H9 (cell line): ENCODE results near the gene IFNL3. TPM values are rescaled to one million over a fixed set of nuclear protein-coding genes. Genes with fewer than 3 reads are reported as not detected.

ENCODE experiments used
- DNase-seq: peaks from one replicate; pipeline ENCODE4 v3.0.0-alpha.2; 2017
- H2AFZ ChIP-seq: one replicate; pipeline ENCODE4 v1.6.1; 2013; ENCODE audit warnings: mild to moderate bottlenecking, low read length, control low read depth, moderate library complexity
- H2AK5ac ChIP-seq: 2 replicates; pipeline ENCODE4 v1.6.1; 2013; ENCODE audit warnings: low read length, control low read depth, mixed read lengths; ENCODE audit not compliant: insufficient read length
- H2BK120ac ChIP-seq: one replicate; pipeline ENCODE4 v1.6.1; 2013; ENCODE audit warnings: low read depth, mild to moderate bottlenecking, low read length, control low read depth, inconsistent platforms; ENCODE audit not compliant: poor library complexity, severe bottlenecking
- H2BK12ac ChIP-seq: 2 replicates; pipeline ENCODE4 v1.6.1; 2013; ENCODE audit warnings: low read length, control low read depth, mixed read lengths, low read depth; ENCODE audit not compliant: insufficient read length
- H2BK15ac ChIP-seq: 2 replicates; pipeline ENCODE4 v1.6.1; 2013; ENCODE audit warnings: low read depth, low read length, control low read depth
- H2BK20ac ChIP-seq: one replicate; pipeline ENCODE4 v1.6.1; 2013; ENCODE audit warnings: low read depth, mild to moderate bottlenecking, low read length, control low read depth, inconsistent platforms; ENCODE audit not compliant: poor library complexity, severe bottlenecking
- H2BK5ac ChIP-seq: 2 replicates; pipeline ENCODE4 v1.6.1; 2013; ENCODE audit warnings: low read length, control low read depth, mixed read lengths; ENCODE audit not compliant: insufficient read length
- H3K14ac ChIP-seq: 2 replicates; pipeline ENCODE4 v1.6.1; 2013; ENCODE audit warnings: low read length, control low read depth; ENCODE audit not compliant: insufficient read depth
- H3K18ac ChIP-seq: 2 replicates; pipeline ENCODE4 v1.6.1; 2013; ENCODE audit warnings: low read depth, mild to moderate bottlenecking, mixed read lengths, low read length, control low read depth; ENCODE audit not compliant: insufficient read length
- H3K23ac ChIP-seq: 2 replicates; pipeline ENCODE4 v1.6.1; 2013; ENCODE audit warnings: low read length, control low read depth, mixed read lengths, low read depth; ENCODE audit not compliant: insufficient read length
- H3K23me2 ChIP-seq: 2 replicates; pipeline ENCODE4 v1.6.1; 2013; ENCODE audit warnings: low read depth, mild to moderate bottlenecking, mixed read lengths, low read length, control low read depth; ENCODE audit not compliant: insufficient read length, poor library complexity, severe bottlenecking
- H3K27ac ChIP-seq: 2 replicates; pipeline ENCODE4 v1.5.1; 2013; ENCODE audit warnings: low read length, control low read depth, mixed read lengths, low read depth; ENCODE audit not compliant: insufficient read length
- H3K27me3 ChIP-seq: 2 replicates; pipeline ENCODE4 v1.6.1; 2013; ENCODE audit warnings: low read length, control low read depth, inconsistent platforms; ENCODE audit not compliant: insufficient read depth
- H3K4ac ChIP-seq: 2 replicates; pipeline ENCODE4 v1.6.1; 2013; ENCODE audit warnings: low read depth, mild to moderate bottlenecking, control low read depth, inconsistent platforms, low read length, moderate library complexity
- H3K4me1 ChIP-seq: 2 replicates; pipeline ENCODE4 v1.6.1; 2013; ENCODE audit warnings: low read length, control low read depth, inconsistent platforms; ENCODE audit not compliant: insufficient read depth
- H3K4me2 ChIP-seq: 2 replicates; pipeline ENCODE4 v1.6.1; 2013; ENCODE audit warnings: low read length, control low read depth, mixed read lengths; ENCODE audit not compliant: insufficient read length, insufficient read depth
- H3K56ac ChIP-seq: 2 replicates; pipeline ENCODE4 v1.6.1; 2013; ENCODE audit warnings: low read depth, mild to moderate bottlenecking, mixed read lengths, low read length, control low read depth; ENCODE audit not compliant: insufficient read length
- H3K79me1 ChIP-seq: 2 replicates; pipeline ENCODE4 v1.6.1; 2013; ENCODE audit warnings: low read depth, mild to moderate bottlenecking, moderate library complexity, low read length, control low read depth, inconsistent platforms; ENCODE audit not compliant: insufficient read depth, poor library complexity, severe bottlenecking
- H3K79me2 ChIP-seq: 2 replicates; pipeline ENCODE4 v1.6.1; 2013; ENCODE audit warnings: low read length, control low read depth, inconsistent platforms; ENCODE audit not compliant: insufficient read depth
- H3K9ac ChIP-seq: 2 replicates; pipeline ENCODE4 v1.6.1; 2013; ENCODE audit warnings: low read length, control low read depth, mixed read lengths; ENCODE audit not compliant: insufficient read length; ENCODE audit errors: extremely low read depth
- H3K9me3 ChIP-seq: one replicate; pipeline ENCODE4 v1.6.1; 2013; ENCODE audit warnings: low read depth, low read length, inconsistent platforms; ENCODE audit not compliant: control insufficient read depth
- H3T11ph ChIP-seq: one replicate; pipeline ENCODE4 v1.6.1; 2013; ENCODE audit warnings: mild to moderate bottlenecking, low read length, control low read depth, inconsistent platforms
- H4K20me1 ChIP-seq: one replicate; pipeline ENCODE4 v1.6.1; 2013; ENCODE audit not compliant: control insufficient read depth, insufficient read length, insufficient read depth
- H4K5ac ChIP-seq: 2 replicates; pipeline ENCODE4 v1.6.1; 2013; ENCODE audit warnings: low read depth, mild to moderate bottlenecking, mixed read lengths, low read length, control low read depth; ENCODE audit not compliant: insufficient read length
- H4K8ac ChIP-seq: replicated peaks from 2 replicates; pipeline ENCODE4 v1.6.1; 2013; ENCODE audit warnings: low read length, control low read depth, mixed read lengths, low read depth; ENCODE audit not compliant: insufficient read length
- H4K91ac ChIP-seq: 2 replicates; pipeline ENCODE4 v1.6.1; 2013; ENCODE audit warnings: low read depth, mild to moderate bottlenecking, moderate library complexity, mixed read lengths, low read length, control low read depth; ENCODE audit not compliant: insufficient read length
- H3K27ac Mint-ChIP-seq, 3 experiments: 2 replicates in 2 of 3; 3 replicates in 1 of 3; pipeline ENCODE4 v1.8.0; 2020 to 2021; ENCODE audit warnings: mixed read lengths in 3 of 3, mild to moderate bottlenecking in 1 of 3, moderate library complexity in 1 of 3
- H3K27me3 Mint-ChIP-seq: 2 replicates; pipeline ENCODE4 v1.8.0; 2021; ENCODE audit warnings: low read depth, mild to moderate bottlenecking, moderate library complexity, mixed read lengths
- H3K36me3 Mint-ChIP-seq, 3 experiments: 2 replicates in 2 of 3; 3 replicates in 1 of 3; pipeline ENCODE4 v1.8.0; 2020 to 2021; ENCODE audit warnings: low read depth in 3 of 3, mixed read lengths in 3 of 3; ENCODE audit not compliant: insufficient read depth in 1 of 3
- H3K4me1 Mint-ChIP-seq, 2 experiments: 2 replicates each; pipeline ENCODE4 v1.8.0; 2020; ENCODE audit warnings: mixed read lengths in 2 of 2
- H3K4me3 Mint-ChIP-seq, 2 experiments: 2 replicates in 1 of 2; 3 replicates in 1 of 2; pipeline ENCODE4 v1.8.0; 2020 to 2021; ENCODE audit warnings: mild to moderate bottlenecking in 2 of 2, mixed read lengths in 2 of 2, moderate library complexity in 1 of 2
- H3K9me3 Mint-ChIP-seq, 2 experiments: 2 replicates in 1 of 2; 3 replicates in 1 of 2; pipeline ENCODE4 v1.8.0; 2020; ENCODE audit warnings: mild to moderate bottlenecking in 2 of 2, mixed read lengths in 2 of 2, moderate library complexity in 1 of 2
- WGBS: extraction: QIAGEN DNeasy Blood & Tissue Kit; methylation state at CpG from one replicate; pipeline ENCODE4 v1.1.7; 2013; ENCODE audit warnings: missing lambda C conversion rate, low lambda C conversion rate, mixed read lengths; ENCODE audit not compliant: insufficient read length; ENCODE audit errors: extremely low coverage; 5-methylcytosine and 5-hydroxymethylcytosine counted together
- total RNA-seq: library from RNA; stranded (reverse); gene quantifications from 2 replicates; pipeline ENCODE4 v1.2.1, GENCODE V29; 2021
- TF ChIP-seq, protein P1 (sequence below): fragments of 200-600 bp; sonication (generic); conservative IDR thresholded peaks from 3 replicates; pipeline ENCODE4 v1.8.0; 2021; ENCODE audit warnings: antibody characterized with exemption, mild to moderate bottlenecking

The IFNL3 gene
- total RNA-seq, 1 experiment from 2014 or later: not detected

DNA sequence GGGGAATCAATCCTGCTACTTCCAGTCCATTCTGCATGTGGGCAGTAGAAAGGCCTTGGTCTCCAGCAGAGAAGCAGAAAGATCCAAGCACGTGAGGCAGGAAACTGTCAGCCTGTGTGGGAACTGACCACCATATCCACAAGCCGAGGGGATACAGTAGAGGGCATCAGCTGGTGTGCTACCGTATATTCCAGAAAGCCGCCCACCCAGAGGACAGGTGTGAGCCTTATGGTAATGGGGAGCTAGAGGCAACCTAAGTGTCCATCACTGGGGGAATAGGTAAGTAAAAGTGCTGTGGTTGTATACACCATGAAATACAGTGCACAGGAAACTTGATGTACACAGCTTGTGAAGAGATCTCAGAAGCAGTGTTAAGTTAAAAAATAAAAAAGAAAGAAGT lies 48.6 kb upstream of the IFNL3 start:
- Histone ChIP-seq H3K4me1 (no peaks in the 10 kb centered on the region), H3K79me2 (no peaks in the 10 kb centered on the region), H4K5ac (no peak overlapping the region), H2BK12ac (no peak overlapping the region), H3K23me2 (no peaks in the 10 kb centered on the region), H3K56ac (no peak overlapping the region), H3K23ac (no peak overlapping the region), H2BK5ac (no peak overlapping the region), H3K18ac (no peak overlapping the region), H3K79me1 (no peaks in the 10 kb centered on the region), H3K9ac (no peak overlapping the region), H3T11ph (no peak overlapping the region), H3K14ac (no peak overlapping the region), H4K8ac (no peak overlapping the region), H3K27me3 (no peaks in the 10 kb centered on the region; the same call in 1 of the 2 replicates), H3K4me2 (no peak overlapping the region), H2BK20ac (no peak overlapping the region), H2AK5ac (no peak overlapping the region), H4K91ac (no peak overlapping the region), H2BK120ac (no peak overlapping the region), H3K9me3 (no peaks in the 10 kb centered on the region), H2BK15ac (no peak overlapping the region), H3K27ac (no peak overlapping the region), H4K20me1 (no peaks in the 10 kb centered on the region), H3K4ac (no peak overlapping the region), H2AFZ (no peak overlapping the region)
- Mint-ChIP-seq H3K27ac (no peak overlapping the region), H3K4me3 (no peak overlapping the region), H3K4me1 (peaks cover 0 to 13% of the 10 kb centered on the region in 2 experiments; a peak in 2 of 4 replicates), H3K9me3 (no peaks in the 10 kb centered on the region), H3K36me3 (no peaks in the 10 kb centered on the region), H3K27me3 (peaks cover 65% of the 10 kb centered on the region)
- no peak for DNase-seq
- TF ChIP-seq, protein P1, sequence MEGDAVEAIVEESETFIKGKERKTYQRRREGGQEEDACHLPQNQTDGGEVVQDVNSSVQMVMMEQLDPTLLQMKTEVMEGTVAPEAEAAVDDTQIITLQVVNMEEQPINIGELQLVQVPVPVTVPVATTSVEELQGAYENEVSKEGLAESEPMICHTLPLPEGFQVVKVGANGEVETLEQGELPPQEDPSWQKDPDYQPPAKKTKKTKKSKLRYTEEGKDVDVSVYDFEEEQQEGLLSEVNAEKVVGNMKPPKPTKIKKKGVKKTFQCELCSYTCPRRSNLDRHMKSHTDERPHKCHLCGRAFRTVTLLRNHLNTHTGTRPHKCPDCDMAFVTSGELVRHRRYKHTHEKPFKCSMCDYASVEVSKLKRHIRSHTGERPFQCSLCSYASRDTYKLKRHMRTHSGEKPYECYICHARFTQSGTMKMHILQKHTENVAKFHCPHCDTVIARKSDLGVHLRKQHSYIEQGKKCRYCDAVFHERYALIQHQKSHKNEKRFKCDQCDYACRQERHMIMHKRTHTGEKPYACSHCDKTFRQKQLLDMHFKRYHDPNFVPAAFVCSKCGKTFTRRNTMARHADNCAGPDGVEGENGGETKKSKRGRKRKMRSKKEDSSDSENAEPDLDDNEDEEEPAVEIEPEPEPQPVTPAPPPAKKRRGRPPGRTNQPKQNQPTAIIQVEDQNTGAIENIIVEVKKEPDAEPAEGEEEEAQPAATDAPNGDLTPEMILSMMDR: no peak
- no CpG with 5 or more reads among the region's 4 CpGs for WGBS
